ENCODE measurements around the gene GNA14.
"Not testable (repeated sequence)": the region's sequence is repeated elsewhere in the genome, so short reads cannot be mapped to it uniquely, and the experiment has no call there.

Gene GNA14

GRCh38 chr9:77531400-77531799 is 116.7 kb downstream of the GNA14 start:
- no peak for DNase-seq

DNA sequence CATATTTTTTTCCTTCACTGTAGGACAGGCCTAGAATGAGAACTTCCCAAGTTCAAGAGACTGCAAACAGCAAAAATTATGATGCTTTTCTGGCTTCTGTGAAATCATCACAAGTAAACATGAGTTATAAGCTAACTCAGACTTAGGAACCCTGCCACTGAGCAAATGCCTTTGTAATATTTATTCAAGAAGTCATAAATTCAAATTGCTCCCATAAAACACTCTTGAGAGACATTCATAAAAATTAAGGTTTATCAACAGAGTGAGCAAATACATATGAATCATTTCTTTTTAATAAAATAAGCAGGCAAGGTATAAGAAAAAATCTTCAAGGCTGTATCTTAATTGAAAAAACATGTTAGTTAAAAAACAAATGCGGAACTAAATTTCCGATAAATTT is 124.2 kb downstream of the GNA14 start:
- no peak for DNase-seq

DNA sequence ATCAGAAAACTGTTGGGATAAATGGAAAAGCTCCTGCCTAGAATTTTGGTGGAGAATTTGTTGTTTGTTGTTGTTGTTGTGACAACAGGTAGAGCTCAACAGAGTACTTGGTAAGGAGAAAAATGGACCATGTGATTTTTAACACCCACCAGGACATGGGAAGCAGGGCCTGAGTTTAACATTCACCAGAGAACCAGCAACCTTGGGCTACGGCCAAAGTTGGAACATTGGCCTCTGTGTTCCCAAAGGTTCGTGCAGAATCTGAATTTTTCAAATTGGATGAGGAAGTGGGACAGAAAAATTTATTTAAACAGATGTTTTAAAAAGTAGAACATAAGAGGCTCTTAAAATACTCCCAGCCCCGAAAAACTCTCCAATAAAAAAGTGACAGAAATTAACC is 127.0 kb downstream of the GNA14 start:
- no peak for DNase-seq

GRCh38 chr9:77518688-77519087 is 129.4 kb downstream of the GNA14 start:
- no peak for DNase-seq

GRCh38 chr9:77516781-77517180 is 131.3 kb downstream of the GNA14 start:
- DNase-seq = no peak

DNA sequence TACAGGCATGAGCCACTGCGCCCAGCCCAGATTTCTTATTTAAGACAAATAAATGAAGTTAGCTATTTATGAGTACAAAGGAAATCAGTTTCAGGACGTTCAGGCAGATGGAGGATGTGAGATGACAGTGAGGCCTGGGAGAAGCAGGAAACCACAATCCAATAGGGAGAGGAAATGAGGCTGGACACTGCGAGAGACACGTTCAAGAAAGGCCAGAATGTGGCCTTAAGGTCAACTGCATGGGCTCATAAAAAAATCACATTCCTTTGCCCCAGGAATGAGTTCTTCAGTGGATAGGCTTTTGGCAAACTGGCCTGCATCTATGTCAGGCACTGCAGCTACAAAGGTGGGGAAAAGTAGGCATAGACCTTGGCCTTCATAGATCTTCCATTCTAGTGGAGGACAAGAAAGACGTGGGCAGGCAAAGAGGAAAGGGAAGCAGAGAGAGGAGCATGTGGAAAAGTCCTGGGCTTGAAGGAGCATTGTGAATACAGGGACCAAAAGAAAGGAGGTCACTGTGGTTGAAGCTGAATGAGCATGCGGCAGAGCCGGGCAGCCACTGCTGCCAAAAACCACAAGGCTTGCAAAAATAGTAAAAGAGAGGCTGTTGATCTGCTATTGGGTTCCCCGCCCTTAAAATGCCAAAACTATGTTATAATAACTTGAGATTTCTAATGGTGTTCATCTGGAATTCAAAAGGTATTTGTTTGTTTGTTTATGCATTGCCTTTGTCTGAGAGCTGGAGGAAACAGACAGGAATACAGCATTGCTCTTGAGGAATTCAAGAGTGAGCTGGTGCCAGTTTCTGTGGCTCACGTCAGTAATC is 133.0 kb downstream of the GNA14 start:
- no peak for DNase-seq

DNA sequence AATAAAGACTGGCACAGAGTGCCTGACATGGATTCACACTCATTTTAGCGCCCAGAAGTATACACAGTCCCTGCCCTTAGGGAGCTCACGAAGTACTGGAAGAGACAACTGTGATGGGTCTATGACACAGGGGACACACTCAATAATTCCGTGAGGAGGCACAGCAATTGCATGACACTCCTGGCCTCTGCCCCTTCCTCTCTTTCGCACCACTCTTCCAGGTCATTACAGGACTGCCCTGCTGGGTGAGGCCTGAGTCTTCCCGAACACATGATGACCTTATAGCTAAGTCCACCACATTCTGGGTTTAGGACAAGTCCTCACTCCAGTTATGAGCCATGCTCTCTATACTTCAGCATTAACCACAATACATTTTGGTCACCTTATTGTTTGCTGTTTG is 134.7 kb downstream of the GNA14 start:
- no peak for DNase-seq

- DNase-seq = no peak
These were observed 135.2 kb downstream of the GNA14 start for GRCh38 chr9:77512876-77513275.

DNA sequence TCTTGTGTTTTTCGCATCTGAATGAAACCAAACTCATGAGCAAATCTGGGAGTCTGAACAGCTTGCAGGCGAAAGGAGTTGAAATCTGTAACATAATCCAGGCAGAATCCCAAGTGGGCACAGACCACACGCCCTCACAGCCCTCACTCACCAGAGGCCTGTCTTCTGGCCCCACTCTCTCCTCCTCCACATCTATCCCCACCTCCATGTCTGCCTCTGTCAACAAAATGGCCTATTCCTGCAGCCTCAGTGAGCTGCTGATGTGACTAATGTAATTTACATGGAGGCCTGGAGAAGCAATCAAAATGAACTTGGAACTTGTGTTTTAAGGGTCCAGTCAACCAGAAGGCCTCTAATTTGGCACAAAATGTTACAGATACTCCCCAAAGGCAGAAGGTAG is 136.6 kb downstream of the GNA14 start:
- DNase-seq = no peak

GRCh38 chr9:77510666-77511065 is 137.5 kb downstream of the GNA14 start:
- DNase-seq = no peak

- no peak for DNase-seq
These were observed 139.7 kb downstream of the GNA14 start for GRCh38 chr9:77508396-77508795.

DNA sequence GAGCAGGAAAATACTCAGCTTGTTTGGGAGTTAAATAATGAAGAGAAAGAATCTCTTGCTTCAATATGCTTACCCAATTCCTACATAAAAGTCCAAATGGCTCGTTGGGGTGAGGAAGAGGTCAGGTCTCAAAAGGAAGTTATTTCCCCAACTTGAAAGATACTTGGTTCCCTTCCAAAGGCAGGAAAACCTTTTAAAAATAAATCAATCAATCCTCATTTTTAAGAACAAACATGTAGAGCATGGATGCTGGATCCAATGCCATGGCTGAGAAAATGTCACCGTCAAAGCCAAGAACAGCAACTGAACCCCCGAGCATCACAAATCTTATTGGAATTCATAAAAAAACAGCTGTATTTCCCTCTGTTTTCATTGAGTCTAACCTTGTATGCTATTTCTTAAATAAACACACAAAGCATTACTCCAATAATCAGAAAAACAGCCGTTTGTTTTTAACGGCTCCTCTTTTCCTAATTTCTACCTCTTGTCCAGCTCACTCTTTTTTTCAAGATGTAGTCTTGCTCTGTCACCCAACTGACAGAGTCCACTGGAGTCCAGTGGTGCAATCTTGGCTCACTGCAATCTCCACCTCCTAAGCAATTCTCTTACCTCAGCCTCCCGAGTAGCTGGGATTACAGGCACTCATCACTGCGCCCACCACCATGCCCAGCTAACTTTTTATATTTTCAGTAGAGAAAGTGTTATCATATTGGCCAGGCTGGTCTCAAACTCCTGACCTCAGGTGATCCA is 140.7 kb downstream of the GNA14 start:
- DNase-seq = no peak

DNA sequence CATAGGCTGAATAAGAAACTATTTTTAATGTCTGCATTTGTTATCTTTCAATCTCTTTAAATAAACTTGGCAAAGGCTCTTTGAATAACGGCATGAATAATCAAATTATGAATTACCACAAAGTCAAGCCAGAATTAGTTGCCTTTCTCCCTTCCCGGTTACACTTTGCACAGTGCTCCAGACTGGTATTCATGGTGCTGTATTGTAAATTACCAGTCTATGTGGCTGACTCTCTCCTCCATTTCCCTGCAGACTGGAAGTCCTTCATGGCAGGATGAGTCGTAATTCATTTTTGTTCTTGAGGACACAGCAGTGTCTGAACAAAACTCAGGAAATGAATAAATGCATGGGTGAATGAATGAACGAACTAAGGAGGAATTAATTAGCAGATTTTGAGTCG is 142.9 kb downstream of the GNA14 start:
- DNase-seq = no peak

DNA sequence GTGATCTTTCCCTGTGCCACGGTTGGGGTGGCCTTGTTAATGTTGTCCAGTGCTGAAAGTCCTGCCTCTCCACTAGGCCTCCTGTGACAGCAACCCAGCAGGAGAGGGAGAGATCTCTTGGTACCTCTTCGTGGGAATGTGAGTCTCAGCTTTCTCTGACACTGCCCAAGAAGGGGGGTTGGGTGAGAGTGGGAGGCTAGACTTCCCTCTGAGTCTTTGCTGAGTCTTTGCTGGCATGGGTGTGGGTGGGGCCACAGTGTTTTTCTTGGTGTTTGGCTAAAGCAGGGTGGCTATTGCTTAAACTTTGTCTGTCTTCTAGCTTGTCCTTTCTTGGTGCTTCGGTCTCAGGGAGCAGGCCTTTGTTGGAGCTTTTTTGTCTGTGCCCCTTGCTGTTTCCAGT is 145.6 kb downstream of the GNA14 start:
- DNase-seq = no peak

- DNase-seq = no peak
These were observed 149.2 kb downstream of the GNA14 start for GRCh38 chr9:77498891-77499290.

GRCh38 chr9:77497322-77498198 is 150.6 kb downstream of the GNA14 start:
- no peak for DNase-seq

GRCh38 chr9:77495834-77496671 is 152.1 kb downstream of the GNA14 start:
- DNase-seq = no peak

DNA sequence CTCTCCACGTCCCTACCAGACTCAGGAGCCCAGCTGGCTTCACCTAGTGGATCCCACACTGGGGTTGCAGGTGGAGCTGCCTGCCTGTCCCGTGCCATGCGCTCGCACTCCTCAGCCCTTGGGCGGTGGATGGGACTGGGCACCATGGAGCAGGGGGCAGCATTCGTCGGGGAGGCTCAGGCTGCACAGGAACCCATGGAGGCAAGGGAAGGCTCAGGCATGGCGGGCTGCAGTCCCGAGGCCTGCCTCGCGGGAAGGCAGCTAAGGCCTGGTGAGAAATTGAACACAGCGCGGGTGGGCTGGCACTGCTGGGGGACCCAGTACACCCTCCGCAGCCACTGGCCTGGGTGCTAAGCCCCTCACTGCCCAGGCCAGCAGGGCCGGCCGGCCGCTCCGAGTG is 157.8 kb downstream of the GNA14 start:
- not testable (repeated sequence) for DNase-seq

DNA sequence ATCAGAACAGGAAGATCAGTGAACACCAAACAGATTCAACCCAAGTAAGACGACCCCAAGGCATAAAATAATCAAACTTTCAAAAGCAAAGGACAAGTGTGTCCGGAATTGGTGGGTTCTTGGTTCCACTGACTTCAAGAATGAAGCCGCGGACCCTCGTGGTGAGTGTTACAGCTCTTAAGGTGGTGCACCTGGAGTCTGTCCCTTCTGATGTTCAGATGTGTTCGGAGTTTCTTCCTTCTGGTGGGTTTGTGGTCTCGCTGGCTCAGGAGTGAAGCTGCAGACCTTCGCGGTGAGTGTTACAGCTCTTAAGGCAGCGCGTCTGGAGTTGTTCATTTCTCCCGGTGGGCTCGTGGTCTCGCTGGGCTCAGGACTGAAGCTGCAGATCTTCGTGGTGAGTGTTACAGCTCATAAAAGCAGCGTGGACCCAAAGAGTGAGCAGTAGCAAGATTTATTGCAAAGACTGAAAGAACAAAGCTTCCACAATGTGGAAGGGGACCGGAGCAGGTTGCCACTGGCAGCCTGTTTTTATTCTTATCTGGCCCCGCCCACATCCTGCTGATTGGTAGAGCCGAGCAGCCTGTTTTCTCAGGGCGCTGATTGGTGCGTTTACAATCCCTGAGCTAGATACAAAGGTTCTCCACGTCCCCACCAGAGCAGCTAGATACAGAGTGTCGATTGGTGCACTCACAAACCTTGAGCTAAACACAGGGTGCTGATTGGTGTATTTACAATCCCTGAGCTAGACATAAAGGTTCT is 158.5 kb downstream of the GNA14 start:
- not testable (repeated sequence) for DNase-seq

DNA sequence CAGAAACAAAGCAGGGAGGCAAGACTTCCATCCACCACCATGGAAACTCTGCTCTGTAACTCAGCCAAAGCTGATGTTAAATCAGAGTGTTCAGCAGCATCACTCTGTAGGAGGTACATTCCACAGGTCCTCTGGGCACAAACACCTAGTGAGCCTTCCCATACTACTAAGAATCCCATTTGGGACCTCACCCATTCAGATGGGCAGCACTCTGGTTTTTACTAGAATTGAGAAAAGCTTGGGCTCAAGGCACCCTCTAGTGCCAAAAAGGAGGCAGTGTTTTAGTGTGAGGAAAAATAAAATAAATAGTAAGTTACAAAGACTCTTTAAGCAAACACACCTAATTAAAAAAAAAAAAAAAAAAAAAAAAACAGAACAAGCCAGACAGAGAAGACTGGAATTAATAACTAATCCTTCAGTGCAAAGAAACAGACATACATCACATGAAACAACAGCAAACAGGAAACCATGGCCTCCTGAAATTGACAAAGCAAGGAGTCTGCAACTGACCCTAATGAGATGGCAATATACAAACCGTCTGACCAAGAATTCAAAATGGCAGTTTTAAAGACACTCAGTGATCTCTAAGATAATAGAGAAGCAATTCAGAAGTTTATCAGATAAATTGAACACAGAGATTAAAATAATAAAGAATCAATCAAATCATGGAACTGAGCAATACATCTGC is 159.5 kb downstream of the GNA14 start:
- DNase-seq = no peak

DNA sequence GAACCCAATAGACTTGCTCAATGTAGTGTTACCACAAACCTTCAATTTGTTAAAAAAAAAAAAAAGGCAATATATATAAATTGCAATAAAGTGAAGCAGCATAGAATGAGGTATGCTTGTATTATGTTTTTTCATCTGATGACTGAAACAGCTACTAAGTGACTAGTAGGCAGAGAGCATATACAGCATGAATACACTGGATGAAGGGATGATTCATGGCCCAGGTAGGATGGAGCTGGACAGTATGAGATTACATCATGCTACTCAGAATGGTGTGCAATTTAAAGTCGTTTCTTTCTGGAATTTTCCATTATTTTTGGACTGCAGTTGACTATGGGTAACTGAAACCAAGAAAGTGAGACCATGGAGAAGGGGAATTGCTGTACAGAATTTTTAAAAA is 161.2 kb downstream of the GNA14 start:
- no peak for DNase-seq

All from NCI-H2227 treated with DMSO at 0.1 percent for 48 hours (cell line).